COLO668 (cell line): ENCODE results near the gene LAMB4.

Experiments used
- DNase-seq: peaks from one replicate; lab custom pipeline; 2025; ENCODE audit not compliant: unreplicated experiment; lab: John Stamatoyannopoulos, UW

LAMB4 gene

DNA sequence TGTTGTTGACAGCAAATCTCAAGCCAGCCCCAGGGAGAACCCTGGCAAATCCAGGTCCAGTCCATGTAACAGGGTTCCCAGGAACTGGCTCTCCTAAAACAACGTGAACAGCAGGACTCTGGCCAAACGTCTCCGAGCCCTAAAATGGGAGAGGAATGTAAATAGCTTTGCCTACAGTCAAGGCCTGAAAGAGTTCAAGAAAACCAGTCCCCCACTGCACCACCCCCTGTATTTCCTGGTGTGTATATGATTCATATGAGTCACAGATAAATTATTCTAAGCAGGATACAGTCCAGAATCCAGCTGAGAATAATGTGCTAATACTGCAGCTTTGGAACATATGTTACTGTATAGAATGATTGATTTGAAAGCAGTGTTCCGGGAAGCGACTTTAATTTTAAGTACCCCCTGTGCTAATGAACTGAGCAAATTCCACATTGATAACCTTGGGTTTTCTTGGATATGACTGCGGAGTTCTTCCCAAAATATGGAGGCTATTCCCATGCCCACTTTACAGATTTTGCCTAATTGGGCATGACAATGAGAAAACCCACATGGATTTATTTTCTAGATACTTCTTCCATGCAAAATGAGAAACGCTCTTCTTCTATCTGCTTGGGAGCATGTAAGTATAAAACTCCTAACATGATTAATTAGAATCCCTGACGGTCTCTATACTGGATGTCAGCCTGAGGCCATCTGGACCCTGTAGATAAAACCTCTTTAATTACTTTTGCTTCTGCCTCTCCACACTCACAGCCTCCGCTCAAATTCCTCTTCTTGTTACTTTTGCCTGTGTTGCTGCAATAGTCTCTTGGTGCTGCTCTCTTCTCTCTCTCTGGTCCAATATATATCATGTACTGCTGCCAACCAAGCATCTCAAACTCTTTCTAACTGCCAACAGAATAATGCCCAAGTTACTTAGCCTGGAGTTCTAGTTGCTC, 50.2 kb downstream of the LAMB4 start:
- DNase-seq, result no peak

DNA sequence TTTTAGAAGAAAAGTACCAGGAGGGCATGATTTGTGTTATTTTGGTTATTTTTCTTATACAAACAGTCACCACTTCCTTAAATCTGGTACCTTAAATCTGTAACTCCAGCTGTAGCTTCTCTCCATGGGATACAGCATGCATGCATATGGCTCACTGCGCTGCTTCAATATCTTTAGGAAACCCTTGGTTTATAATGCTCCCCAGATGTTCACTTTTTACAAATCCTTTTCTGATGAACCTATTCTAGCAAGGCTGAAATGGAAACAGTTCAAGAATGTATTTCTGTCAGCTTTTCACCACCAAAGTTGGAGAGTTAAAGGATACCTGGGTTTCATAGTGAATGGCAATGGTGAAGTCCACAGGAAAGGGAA, 50.9 kb downstream of the LAMB4 start:
- DNase-seq, result no peak

DNA sequence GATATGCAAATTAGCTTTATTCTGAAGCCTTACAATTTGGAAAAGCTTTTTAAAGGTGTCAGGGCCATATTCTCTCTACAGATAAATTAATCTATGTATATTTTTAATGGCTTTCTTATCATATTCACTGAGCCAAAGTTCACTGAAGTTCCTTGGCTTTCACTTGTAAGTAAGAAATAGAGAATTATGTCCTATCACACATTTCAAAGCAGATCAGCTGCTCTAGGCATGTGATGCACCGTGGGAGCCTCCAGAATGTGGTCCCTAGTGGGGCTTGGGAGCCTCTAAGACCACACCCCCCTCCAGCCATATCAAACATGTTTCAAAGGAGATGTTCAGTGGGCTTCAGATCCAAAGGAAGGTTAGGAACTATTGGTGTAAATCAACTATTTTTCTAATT, 51.5 kb downstream of the LAMB4 start:
- DNase-seq, result no peak

DNA sequence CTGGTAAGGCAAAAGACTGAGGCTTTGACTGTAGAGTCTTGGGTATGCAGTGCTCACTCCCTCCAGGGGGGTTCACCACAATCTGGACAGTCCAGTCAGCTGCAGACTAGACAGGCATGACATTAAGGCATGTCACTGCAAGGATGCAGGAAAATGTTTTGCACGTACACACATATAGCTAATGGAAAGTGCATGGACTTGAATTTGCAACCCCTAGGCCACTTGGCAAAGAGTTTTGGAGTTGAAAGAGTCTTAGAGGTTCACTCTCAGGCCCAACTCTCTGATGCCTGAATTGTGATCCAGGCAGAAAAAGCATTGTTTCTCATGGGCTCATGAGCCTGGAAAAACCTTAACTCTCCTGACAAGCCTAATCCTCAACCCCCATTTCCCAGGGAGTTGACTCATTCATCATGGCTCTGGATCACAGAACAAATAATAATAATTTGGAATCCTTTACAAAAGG, 51.9 kb downstream of the LAMB4 start:
- no peak for DNase-seq

DNA sequence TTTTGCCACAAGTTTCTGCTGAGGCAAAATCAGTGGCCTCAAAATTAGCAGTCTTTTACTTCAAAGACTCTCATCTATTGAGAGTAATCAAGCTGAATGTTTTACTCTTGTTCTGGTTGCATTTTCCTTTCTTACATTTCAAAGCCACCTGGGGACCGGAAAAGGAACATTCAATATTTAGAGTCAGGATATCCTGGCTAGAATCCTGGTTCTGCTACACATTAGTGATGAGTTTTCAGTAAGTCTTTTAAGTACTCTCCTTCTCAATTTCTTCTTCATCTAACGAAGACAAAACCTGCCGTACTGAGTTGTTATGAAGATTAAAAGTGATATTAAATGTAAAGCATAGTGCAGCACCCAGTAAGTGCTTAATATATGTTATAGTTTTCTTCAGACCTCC, 52.5 kb downstream of the LAMB4 start:
- no peak for DNase-seq

DNA sequence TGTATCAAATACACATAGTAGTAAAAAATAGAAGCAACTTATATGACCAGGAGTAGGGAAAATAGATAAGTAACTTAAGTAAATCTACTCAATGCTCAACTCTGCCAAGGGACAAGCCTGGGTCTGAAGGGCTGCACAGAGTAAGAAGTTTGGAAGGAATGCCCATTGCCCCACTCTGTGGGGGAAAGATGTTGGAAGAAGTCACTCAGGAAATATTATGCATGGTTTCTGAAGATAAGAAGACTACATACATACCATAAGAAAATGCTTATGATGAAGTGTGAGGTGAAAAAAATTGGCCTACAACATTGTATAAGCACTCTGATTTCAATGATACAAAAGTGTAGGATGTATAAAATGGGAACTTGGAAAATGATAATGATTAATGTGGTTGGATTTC, 54.0 kb downstream of the LAMB4 start:
- no peak for DNase-seq

DNA sequence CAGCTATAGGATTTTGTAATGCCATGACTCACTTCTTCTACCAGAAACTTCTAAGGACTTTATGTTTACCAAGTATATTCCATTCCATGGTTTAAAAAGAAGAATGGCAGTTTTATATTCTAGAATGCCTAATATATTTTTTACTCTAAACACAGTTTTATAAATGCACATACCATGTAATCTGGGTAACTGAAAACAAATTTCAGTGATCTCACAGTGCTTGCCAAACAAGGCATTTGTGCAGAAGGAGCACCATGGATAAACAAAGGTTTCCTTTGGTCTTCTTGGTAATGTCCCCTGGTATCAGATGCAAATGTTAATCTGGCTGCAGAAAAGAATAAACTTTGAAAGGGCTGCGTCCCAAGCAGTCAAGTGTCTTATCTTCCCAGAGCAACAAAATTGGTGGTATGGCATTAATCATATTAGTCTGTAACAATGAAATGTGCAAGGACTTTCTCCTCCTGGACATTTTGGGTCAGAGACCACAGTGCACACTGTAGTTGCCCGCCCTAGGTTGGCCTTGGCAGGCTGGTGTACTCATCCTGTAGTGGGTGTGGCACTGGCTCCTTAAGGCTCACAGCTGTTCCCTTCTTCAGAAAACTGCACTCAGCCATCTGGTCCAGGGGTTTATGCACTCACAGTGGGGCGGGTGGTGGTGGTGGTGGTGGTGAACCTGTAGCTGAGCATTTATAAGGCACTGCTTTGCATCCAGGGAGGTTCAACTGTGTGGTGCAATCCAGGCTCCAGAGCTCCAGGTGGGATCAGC, 56.7 kb downstream of the LAMB4 start:
- no peak for DNase-seq

DNA sequence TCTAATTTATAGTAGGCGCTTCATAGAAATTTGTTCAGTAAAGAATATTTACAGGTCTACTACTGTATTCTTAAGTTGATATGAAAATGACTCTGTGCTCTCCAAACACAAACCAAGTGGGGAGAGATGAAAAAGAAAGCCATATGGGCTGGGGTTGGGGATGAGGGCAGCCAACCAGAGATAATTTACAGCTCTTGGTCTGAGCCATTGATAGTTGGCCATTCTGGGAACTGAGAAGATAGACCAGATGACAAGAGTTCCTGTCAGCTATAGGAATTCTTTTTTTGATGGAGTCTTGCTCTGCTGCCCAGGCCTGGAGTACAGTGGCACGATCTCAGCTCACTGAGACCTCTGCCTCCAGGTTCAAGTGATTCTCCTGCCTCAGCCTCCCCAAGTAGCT, 57.4 kb downstream of the LAMB4 start:
- no peak for DNase-seq

DNA sequence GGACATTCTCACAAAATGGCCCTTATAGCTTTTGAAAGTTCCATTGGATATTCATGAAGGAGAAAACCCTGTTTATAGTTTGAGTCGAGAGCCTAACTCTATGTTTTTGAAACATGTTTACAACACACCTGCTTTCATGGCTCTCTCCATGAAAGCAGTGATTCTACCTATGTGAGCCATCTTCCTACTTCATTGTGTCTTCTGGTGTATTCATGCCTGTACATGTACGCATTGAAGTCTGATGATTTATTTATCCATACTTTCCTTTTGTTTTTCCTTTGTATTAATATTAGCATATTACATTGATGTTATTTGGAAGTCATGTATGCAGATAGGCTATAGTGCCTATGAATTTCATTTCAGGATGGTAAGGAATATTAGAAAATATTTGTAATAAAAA, 58.0 kb downstream of the LAMB4 start:
- DNase-seq, result no peak

DNA sequence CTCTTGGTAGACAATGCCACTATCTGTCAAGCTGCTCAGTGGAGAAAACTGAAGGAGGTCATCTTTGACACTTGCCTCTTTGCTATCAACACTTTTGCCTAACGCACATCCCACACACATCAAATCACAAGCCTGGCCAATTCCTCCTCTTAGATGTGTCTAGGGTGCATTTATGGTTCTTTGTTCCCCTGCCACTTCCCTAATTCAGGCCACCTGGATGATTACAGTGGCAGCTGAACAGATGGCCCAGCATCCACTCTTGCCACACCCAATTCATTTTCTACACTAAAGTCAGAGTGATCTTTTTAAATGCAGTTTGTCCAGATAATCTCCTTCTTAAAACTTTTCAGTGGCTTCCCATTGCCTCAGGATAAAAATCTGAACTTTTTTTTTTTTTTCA, 58.6 kb downstream of the LAMB4 start:
- DNase-seq, result peak; percentile 18

DNA sequence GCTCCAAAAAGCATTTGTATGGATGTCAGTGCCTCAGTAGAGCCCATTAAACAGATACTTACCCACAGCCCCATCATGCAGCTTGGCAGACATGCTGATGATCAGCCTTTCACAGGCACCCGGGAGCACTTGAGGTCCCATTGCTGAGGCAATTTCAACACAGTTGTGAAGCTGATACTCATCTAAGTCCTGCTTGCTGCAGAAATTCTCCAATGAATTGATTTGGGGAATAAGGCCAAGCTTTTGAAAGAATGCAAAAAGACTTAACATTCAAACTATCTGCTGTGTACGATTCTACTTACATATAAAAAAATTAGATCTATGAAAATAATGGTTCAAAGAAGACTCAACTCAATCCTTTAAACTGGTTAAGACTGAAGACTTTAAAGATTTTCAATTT, 60.5 kb downstream of the LAMB4 start:
- no peak for DNase-seq

DNA sequence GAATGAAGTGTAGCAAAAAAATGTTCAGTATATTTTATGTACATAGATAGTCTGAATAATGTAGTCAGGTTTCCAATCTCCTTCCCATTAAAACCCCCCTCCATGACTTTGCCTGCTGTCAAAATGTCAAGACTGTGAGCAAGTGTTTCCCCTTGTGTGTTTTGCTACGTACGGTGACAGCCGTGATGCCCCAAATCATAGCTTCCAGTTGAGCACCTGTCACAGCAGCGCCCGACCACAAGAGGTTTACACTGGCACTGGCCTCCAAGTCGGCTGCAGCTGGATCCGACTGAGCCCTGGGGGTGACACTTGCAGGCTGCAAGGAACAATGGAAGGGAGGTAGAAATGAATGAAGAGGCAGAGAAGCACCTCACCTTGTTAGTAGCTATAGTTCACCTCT, 62.3 kb downstream of the LAMB4 start:
- DNase-seq, result peak; percentile 71

DNA sequence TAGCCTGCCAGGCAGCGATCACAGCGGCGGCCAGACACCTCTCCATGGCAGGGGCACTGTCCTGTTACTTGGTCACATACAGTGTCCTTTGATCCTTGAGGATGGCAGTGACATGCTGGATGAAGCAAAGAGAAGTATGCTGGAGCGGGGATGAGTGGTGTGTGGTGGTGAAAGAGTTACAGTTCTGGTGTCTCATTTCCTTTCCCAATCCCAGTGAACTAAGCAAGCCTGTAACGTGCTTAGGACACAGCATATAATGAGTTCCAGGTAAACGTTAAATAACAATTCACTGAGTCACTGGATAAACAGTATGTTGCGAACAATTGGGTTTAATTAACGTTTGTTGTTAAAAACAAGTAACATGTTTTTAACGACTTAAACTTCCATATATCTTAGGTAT, 63.7 kb downstream of the LAMB4 start:
- DNase-seq, result no peak

DNA sequence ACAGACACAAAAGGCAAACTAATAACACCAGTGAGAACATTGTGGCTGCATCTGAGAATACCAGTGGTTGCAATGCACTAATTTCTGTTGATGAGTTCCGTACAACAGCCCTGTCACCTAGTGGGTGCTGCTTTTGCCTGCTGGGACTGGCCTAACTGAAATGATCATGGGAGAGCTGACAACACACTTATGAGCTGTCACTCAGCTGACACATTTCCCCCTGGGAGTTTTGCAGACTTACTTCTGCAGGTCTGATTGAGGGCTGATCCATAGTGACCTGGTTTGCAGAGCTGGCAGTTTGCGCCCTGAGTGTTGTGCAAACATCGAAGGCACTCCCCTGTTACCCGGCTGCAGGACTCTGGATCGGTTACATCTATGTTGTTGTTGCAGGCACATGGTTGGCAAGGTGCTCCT, 66.6 kb downstream of the LAMB4 start:
- DNase-seq, result peak; percentile 39

DNA sequence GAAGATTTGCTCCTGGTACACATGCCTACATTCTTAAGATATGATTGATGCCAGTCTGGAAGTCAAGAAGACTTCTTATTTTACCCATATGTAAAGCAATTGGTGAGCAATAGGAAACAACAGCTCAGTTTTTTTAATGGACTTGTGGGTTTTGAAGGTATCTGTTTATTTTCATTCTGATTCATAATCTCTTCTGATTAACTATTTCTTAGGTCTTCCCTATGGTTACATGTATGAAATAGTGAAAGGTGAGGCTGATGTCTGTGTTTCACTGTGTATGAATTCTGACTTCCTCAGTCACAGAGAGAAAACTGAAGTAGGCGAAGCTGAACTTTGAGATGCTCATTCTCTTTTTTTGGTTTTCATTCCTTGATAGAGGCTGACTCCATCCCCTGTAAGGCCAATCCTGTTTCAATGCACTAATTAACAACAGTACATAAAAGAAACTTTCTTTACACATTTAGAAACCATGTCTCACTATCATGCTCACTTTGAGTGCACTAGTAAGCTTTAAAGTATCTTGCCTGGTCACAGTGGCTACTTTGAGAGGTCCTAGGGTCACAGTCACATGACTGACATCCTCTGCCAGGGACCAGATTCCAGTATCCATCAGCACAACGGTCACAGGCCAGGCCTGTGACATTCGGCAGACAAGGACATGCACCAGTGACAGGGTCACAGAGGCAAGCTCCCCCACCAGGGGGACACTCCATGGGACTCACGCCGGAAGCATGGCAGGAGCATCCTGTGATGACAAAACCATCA, 67.7 kb downstream of the LAMB4 start:
- no peak for DNase-seq

DNA sequence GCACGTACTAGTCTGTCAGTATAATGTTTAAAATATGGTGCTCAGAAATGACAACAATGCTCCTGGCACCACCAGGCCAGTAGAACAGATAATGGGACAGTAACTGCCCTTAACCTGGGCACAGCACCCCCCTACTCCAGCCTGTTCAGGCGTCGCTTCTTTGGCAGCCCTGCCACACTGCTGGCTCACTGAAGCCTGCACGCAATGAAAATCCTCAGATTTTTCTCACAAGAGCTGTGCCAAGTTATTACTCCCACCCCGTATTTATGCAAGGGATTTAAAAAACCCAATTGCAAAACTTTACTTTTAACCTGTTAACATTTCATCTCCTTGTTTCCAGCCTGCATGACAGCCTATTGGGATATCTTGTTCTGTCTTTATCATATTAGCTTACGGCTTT, 70.6 kb downstream of the LAMB4 start:
- DNase-seq, result no peak

DNA sequence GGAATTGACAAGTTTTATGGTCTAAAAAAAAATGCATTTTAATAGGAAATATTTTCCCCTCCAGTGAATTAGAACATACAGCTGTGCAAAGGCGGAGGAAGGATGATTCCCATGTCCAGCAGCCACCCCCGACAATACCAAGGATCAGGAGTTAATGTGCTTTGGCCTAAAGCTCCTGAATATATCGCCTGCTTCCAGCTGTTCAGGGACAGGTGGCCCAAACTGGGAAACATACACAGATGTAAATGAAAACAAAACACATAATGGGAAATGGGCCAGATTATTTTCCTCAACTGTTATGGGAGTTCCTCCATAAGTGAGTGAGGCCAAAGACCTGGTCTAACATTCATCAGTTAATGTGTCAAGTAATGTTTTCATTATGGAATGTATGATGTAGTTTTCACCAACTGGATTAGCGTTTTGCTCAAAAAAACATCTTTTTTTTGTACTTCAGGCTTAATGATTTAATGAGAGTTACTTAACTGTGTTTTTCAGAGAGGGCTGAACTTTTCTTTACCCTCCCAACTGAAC, 72.1 kb downstream of the LAMB4 start:
- no peak for DNase-seq

DNA sequence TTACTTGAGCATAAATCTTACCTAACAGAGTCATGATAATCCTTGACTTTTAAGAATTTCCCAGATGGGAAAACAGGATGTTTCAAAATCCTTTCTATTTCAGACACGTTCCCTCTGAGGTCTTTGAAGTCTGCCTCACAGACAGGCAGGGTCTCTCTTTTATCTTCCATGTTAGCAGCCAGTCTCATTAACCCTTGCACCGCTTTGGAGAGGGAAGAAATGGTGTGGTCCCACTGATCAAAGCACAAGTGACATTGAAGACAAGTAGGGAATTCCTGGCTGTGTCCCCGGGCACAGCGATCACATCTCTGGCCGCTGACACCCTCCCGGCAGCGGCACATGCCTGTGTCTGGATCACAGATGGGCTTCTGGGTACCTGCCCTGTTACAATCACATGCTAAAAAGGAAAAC, 74.5 kb downstream of the LAMB4 start:
- DNase-seq, result no peak

DNA sequence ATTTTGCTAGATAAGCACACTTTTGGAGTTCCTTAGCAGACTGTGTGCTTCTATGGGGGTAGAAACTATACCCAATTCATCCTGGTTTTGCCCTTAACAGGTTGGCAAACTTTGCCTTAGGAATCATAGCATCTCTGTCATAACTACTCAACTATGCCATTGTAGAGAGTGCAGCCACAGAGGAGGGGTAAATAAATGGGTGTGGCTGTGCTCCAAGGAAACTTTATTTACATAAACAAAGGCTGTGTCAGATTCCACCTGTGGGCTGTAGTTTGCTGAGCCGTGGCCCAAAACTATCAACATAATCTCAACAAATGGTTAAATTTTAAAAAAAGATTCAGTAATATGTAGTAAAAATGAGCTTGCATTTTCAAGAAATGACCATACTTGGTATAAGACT, 75.6 kb downstream of the LAMB4 start:
- no peak for DNase-seq

DNA sequence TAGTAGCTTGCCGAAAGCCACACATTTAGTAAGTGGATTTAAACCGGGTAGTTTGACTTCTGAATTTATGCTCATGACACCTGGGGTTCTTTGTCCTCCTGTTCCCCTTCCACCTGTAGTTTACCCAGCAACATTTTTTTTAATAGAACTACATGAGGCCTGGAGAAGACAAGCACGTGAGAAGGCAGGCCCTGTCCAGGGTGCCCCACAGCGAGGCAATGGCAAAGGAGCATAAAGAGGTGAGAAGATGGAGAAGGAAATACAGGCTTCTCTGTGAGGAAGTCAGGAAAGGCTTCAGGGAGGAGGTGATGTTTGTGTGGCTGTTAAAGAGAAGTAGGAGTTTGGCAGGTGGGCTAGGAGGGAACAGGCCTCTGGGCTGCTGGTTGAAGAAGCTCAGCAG, 76.9 kb downstream of the LAMB4 start:
- no peak for DNase-seq

DNA sequence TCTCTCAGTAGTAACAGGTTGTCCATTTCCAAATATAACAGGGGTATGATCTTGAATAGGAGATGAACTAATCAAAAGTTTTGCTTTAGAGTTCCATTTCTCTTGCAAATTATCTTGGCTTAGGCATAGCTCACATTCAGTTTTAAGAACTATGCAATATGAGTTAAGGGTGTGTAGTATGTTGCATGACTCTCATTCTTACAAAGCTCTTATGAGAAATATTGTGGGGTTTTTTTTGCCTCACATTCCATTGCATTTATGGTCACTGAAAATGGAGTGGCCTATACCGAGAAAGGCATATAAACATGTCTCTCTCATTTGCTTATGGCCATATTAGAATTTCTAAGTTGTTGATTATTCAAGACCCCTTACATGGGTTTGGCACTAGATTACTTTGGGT, 78.7 kb downstream of the LAMB4 start:
- no peak for DNase-seq
